Esophagus mucosa (tissue), 1 donor: ENCODE results near the gene HIBCH. TPM values are rescaled to one million over a fixed set of nuclear protein-coding genes. Genes with fewer than 3 reads are reported as not detected.
"Not testable (repeated sequence)": the region's sequence is repeated elsewhere in the genome, so short reads cannot be mapped to it uniquely, and the experiment has no call there.

Experiments used
- ATAC-seq: fragments of 200-7000 bp; cut with Tn5 transposase; one replicate; pipeline ENCODE4 v1.9.1; 2020
- total RNA-seq: library from RNA; stranded (reverse); gene quantifications from one replicate; pipeline ENCODE4 v1.2.4, GENCODE V29; 2023
- donor health status: DM: yes; HTN: yes; CAD: no.

The HIBCH gene
- total RNA-seq, 1 donor from 2014 or later: 39.7 TPM

DNA sequence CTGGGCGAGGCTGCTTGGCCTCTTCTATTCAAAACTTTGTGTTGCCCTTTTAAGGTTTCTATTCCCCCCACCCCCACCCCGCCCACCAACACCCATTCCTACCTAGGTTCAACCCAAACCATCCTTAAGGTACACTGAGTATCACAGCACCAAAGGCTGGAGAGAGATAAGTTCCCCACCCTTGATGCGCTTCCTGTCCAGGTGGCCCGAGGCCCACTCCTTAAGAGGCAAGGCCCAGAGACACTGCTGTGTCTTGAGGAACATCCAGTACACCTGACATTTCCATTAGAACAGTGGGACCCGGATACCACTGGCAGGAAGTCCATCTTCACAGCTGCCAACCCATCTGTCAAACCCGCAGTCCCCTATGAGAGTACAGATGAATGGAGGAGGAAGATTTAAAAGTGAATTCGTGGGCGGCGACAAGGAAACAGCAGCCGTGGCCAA is 23.5 kb upstream of the HIBCH start:
- ATAC-seq: no peak

- ATAC-seq: no peak
These were observed 23.0 kb upstream of the HIBCH start for GRCh38 chr2:190342611-190343010.

- ATAC-seq: no peak
These were observed 20.7 kb upstream of the HIBCH start for GRCh38 chr2:190340369-190340768.

- no peak for ATAC-seq
These were observed 19.8 kb upstream of the HIBCH start for GRCh38 chr2:190339394-190339793.

DNA sequence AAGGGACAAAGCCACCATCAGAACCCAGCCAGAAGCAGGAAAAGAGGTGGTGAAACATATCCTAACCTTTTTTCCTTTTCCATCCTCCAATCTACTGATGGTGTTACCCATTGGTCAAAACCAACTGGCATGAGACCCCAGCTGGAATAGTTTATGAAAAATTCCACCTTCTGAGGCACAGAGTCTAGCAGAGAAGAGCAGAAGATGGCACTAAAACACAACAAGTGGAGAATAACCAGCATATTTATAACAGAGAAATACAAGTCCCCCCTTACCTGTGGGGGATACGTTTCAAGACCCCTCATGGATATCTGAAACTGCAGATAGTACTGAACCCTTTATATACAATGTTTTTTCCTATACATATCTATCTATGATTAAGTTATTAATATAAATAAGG is 18.8 kb upstream of the HIBCH start:
- no peak for ATAC-seq

DNA sequence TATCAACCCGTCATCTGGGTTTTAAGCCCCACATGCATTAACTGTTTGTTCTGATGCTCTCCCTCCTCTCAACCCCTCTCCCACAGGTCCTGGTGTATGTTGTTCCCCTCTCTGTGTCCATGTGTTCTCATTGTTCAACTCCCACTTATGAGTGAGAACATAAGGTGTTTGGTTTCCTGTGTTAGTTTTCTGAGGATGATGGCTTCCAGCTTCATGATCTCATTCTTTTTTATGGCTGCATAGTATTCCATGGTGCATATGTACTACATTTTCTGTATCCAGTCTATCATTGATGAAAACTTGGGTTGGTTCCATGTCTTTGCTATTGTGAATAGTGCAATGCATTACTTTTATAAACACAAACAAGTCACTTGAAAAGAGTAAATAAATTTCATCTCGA is 16.8 kb upstream of the HIBCH start:
- ATAC-seq: no peak

GRCh38 chr2:190335584-190335983 is 16.0 kb upstream of the HIBCH start:
- not testable (repeated sequence) for ATAC-seq

DNA sequence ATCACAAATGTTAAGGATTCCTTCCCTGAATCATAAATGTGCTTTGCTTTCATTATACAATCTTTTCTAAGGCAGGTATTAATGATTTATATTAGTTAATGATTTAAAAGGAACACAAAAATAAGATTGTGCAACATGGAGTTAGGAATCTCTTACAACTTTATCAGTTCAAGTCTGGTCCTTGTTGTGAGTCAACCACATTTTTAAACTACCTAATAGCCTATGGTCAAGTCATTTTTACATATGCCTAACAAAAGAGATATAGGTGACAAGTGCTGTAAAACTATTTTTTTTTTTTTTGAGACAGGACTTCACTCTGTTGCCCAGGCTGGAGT is 15.6 kb upstream of the HIBCH start:
- no peak for ATAC-seq

- peak; percentile 50 for ATAC-seq
These were observed 15.0 kb upstream of the HIBCH start for GRCh38 chr2:190334479-190335224.

- peak; percentile 91 for ATAC-seq
These were observed 14.3 kb upstream of the HIBCH start for GRCh38 chr2:190333928-190334327.

DNA sequence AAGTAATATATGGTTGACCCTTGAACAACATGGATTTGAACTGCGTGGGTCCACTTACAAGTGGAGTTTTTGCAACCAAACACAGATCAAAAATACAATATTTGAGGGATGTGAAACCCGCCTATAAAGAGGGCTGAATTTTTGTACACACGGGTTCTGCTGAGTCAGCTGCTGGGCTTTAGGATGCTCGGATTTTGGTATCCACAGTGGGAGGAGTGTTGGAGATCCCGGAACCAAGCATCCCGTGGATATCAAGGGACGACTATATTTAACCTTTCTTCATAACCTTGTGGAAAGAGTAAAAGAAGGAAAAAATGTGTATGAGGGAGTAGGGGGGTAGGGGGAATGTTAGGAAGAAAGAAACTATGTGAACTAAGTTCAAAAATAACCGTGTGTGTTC is 13.8 kb upstream of the HIBCH start:
- no peak for ATAC-seq

DNA sequence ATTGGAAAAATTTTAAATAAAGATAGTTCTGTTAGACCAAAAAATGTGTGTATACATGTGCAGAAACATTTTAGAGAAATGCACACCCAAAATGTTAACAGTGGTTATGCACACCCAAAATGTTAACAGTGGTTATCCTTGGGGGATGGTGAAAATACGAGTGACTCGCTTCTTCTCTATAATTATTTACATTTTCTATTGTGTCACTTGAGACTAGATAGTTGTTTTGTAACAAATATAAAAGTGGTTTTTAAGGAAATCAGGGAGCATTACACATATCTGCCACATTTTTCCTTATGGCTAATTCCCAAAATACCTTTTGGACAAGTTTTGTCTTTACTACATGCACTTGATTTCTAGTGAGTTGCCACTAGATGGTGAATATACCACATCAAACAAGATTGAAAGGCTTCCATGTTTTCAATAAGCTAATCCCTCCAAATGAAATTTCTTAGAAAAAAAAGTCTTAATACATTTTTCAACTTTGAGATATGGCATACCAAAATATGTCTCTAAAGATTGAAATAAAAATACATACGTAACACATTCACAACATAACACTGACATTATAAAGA is 9.0 kb upstream of the HIBCH start:
- ATAC-seq: no peak

GRCh38 chr2:190327867-190328572 is 8.4 kb upstream of the HIBCH start:
- ATAC-seq: no peak

DNA sequence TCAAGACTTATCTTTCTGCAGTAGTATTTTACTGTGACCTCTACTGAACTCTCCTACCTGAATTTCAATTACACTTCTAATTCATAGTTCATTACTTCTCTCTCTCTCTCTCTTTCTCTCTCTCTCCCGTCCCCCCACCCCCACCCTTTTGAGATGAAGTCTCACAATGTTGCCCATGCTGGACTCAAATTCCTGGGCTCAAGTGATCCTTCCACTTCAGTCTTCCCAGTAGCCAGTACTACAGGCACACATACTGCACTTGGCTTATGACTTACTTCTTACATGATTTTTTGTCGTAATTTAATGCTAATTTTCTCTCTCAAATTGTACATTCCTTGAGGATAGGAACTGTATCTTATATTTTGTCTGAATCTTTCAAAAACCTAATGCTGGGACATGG is 6.0 kb upstream of the HIBCH start:
- ATAC-seq: no peak

DNA sequence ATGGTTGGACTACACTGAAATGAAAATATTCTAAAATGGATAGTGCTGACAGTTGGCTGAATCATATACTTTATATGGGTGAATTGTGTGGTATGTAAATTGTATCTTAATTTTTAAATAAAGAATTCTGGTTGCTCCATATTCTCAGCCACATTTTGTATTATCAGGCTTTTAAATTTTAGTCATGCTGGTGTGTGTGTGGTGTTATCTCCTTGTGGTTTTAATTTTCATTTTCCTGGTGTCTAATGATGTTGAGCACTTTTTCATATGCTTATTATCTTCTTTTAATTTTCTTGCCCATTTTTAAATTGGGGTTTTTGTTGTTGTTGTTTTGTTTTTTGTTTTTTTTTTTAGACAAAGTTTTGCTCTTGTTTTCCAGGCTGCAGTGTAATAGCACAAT is 3.8 kb upstream of the HIBCH start:
- ATAC-seq: no peak

DNA sequence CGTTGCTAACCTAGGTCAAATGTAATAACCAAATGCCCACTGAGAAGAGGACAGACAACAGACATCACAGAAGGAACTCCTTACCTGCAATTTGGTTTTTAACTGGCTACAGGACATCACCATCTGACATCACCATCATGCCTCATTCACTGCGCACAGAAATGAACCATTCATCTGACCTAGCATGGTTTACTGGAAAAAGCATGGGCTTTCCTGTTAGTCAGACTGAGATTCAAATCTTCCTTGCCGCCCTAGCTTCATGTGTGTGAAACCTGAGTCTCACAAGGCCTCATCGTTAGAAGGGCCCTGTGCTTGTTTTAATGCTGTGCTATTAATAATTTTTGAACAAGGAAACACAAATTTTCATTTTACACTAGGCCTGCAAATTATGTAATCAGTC is 1.1 kb upstream of the HIBCH start:
- no peak for ATAC-seq

DNA sequence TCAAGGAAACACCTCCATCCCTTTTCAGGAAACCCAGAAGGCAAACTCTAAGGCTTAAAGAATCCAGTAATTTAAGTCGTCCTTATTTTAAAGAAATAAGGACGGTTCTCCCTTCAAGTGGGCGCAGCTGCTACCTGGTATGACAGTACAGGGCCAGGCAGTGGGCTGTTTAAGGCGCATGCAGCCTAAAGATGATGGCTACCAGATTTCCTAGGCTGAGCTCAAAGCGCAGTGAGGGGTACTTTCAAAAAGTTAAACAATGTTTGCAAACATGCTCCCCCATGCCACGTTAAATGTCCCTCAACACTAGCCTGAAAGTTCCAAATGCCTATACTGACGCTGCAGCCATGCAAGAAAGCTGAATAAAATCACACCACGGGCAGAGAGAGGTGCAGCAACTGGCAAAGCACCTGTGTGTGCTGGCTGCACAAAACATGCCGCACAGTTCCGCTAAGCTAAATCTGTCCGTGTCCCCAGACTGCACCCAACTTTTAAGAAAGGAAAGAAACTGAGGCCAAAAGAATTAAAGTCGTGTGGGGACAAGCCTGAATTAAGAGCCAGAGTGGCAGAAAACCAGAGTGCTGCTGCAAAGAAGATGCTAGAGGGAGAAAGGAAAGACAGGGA is 583 bp downstream of the HIBCH start:
- ATAC-seq: peak; percentile 23

DNA sequence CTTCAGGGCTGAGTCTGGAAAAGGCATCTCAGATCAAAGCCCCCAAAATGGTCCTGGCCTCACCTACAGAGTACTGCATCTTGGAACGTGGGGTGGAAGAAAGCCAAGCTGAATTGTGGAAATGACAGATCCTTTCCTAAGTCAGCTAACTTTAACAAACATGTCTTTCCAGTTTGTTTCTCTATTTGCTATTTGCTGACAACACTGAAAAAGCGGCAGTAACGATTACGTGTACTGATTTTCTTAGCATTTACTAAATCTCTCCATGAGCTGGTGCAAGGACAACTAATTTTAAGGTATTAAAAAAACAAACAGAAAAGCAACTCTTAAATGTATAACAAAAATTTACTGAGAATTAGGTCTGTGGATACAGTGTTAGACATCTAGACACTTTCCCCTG is 1.1 kb downstream of the HIBCH start:
- no peak for ATAC-seq

GRCh38 chr2:190315273-190315672 is 4.4 kb downstream of the HIBCH start:
- ATAC-seq: no peak

GRCh38 chr2:190313880-190314279 is 5.7 kb downstream of the HIBCH start:
- ATAC-seq: no peak

DNA sequence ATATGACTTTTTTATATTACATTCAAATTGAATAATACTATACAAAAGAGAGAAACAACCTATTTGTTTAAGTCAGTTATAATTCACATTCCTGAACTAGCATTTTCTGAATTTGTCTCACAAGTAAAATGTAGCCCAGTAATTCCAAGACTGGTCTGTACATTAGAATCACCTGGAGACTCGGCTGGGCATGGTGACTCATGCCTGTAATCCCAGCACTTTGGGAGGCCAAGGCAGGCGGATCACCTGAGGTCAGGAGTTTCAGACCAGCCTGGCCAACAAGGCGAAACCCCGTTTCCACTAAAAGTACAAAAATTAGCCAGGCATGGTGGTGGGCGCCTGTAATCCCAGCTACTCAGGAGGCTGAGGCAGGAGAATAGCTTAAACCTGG is 7.0 kb downstream of the HIBCH start:
- not testable (repeated sequence) for ATAC-seq

- no peak for ATAC-seq
These were observed 7.6 kb downstream of the HIBCH start for GRCh38 chr2:190311893-190312634.

- ATAC-seq: no peak
These were observed 11.6 kb downstream of the HIBCH start for GRCh38 chr2:190308031-190308430.
